SK-N-MC (cell line): ENCODE results near the gene GLMP.

Source experiments
- DNase-seq: peaks from one replicate; pipeline ENCODE4 v3.0.0-alpha.2; 2011; ENCODE audit warnings: low read depth, low spot score
- H3K27ac ChIP-seq: fragments of 200-600 bp; sonication (generic); 2 replicates; pipeline ENCODE4 v1.5.1; 2016; ENCODE audit warnings: mixed run types
- H3K36me3 ChIP-seq: fragments of 200-600 bp; sonication (generic); 2 replicates; pipeline ENCODE4 v1.6.1; 2017; ENCODE audit warnings: antibody characterized with exemption, low read length, mixed read lengths; ENCODE audit not compliant: insufficient read depth
- H3K4me3 ChIP-seq: fragments of 200-600 bp; sonication (generic); 2 replicates; pipeline ENCODE4 v1.5.1; 2016
- H3K9ac ChIP-seq: fragments of 200-600 bp; sonication (generic); 2 replicates; pipeline ENCODE4 v1.8.0; 2017; ENCODE audit warnings: mixed run types, mixed read lengths; ENCODE audit not compliant: insufficient read length
- H3K9me3 ChIP-seq: fragments of 200-600 bp; sonication (generic); 2 replicates; pipeline ENCODE4 v1.6.1; 2017; ENCODE audit warnings: low read depth, mild to moderate bottlenecking, antibody characterized with exemption, low read length, moderate library complexity, mixed read lengths
- EZH2 ChIP-seq: fragments of 200-600 bp; sonication (generic); IDR thresholded peaks from one replicate; pipeline ENCODE4 v1.6.1; 2017; ENCODE audit warnings: antibody characterized with exemption
- FOXP2 ChIP-seq: optimal IDR thresholded peaks from 2 replicates; pipeline ENCODE3; 2011; ENCODE audit warnings: mild to moderate bottlenecking, moderate library complexity; ENCODE audit not compliant: insufficient read depth; ENCODE audit errors: extremely low read length, control extremely low read depth
- POLR2AphosphoS5 ChIP-seq: IDR thresholded peaks from 2 replicates; pipeline ENCODE4 v1.6.1; 2012; ENCODE audit warnings: mild to moderate bottlenecking, low read depth, low read length, borderline replicate concordance

Gene GLMP

GRCh38 chr1:156282479-156283222 is 12.8 kb downstream of the GLMP start, which contains the start of gene SMG5:
SMG5 (minus strand) TSS chr1:156282825; CDS start chr1:156282680, 145 bp downstream.
- Histone ChIP-seq H3K27ac (peak within 1 kb of the TSS; percentile 90), H3K9ac (peak within 1 kb of the TSS; percentile 98), H3K4me3 (peak within 1 kb of the TSS; percentile 87), H3K36me3 (peaks cover 32% of the 10 kb centered on the region), H3K9me3 (no peaks in the 10 kb centered on the region)
- peak; percentile 98 for DNase-seq
- TF ChIP-seq EZH2 (no peak), FOXP2 (no peak), POLR2AphosphoS5 (peak; percentile 95)

GRCh38 chr1:156281693-156282478 is 13.6 kb downstream of the GLMP start:
- H3K9ac ChIP-seq, result peak overlapping the region; percentile 98
- H3K27ac ChIP-seq, result peak overlapping the region; percentile 90
- DNase-seq, result no peak
- no peaks in the 10 kb centered on the region for H3K9me3 ChIP-seq
- peak overlapping the region; percentile 87 for H3K4me3 ChIP-seq
- peaks cover 40% of the 10 kb centered on the region for H3K36me3 ChIP-seq
- TF ChIP-seq POLR2AphosphoS5 (peak; percentile 29; the same call in 1 of the 2 replicates), EZH2 (no peak), FOXP2 (no peak)

- no peak overlapping the region for H3K27ac ChIP-seq
- DNase-seq, result no peak
- H3K4me3 ChIP-seq, result peak overlapping the region; percentile 87
- H3K36me3 ChIP-seq, result peaks cover 46% of the 10 kb centered on the region
- TF ChIP-seq POLR2AphosphoS5 (no peak), FOXP2 (no peak), EZH2 (no peak)
- peak overlapping the region; percentile 98 for H3K9ac ChIP-seq
- H3K9me3 ChIP-seq, result no peaks in the 10 kb centered on the region
These were observed 14.2 kb downstream of the GLMP start for GRCh38 chr1:156281281-156281680.

GRCh38 chr1:156279837-156280236 is 15.6 kb downstream of the GLMP start:
- Histone ChIP-seq H3K27ac (no peak overlapping the region), H3K4me3 (no peak overlapping the region), H3K9ac (no peak overlapping the region), H3K9me3 (no peaks in the 10 kb centered on the region), H3K36me3 (peaks cover 58% of the 10 kb centered on the region)
- TF ChIP-seq EZH2 (no peak), FOXP2 (no peak), POLR2AphosphoS5 (no peak)
- DNase-seq, result no peak

GRCh38 chr1:156276966-156277381 is 18.5 kb downstream of the GLMP start:
- TF ChIP-seq EZH2, result no peak
- TF ChIP-seq POLR2AphosphoS5, result no peak
- TF ChIP-seq FOXP2, result no peak
- Histone ChIP-seq H3K36me3 (peaks cover 87% of the 10 kb centered on the region), H3K27ac (no peak overlapping the region), H3K4me3 (no peak overlapping the region), H3K9me3 (no peaks in the 10 kb centered on the region), H3K9ac (no peak overlapping the region)
- no peak for DNase-seq

- no peak overlapping the region for H3K27ac ChIP-seq
- peaks cover 92% of the 10 kb centered on the region for H3K36me3 ChIP-seq
- no peak overlapping the region for H3K9ac ChIP-seq
- DNase-seq, result no peak
- H3K9me3 ChIP-seq, result no peaks in the 10 kb centered on the region
- H3K4me3 ChIP-seq, result no peak overlapping the region
- TF ChIP-seq FOXP2, result no peak
- no peak for TF ChIP-seq EZH2
- no peak for TF ChIP-seq POLR2AphosphoS5
These were observed 18.9 kb downstream of the GLMP start for GRCh38 chr1:156276532-156276931.

GRCh38 chr1:156270314-156270713 is 25.2 kb downstream of the GLMP start:
- H3K27ac ChIP-seq, result no peak overlapping the region
- H3K36me3 ChIP-seq, result peaks cover 84% of the 10 kb centered on the region
- no peak overlapping the region for H3K9ac ChIP-seq
- no peak overlapping the region for H3K4me3 ChIP-seq
- DNase-seq, result no peak
- TF ChIP-seq EZH2 (no peak), POLR2AphosphoS5 (no peak)
- H3K9me3 ChIP-seq, result no peaks in the 10 kb centered on the region

GRCh38 chr1:156268336-156268735 is 27.1 kb downstream of the GLMP start:
- Histone ChIP-seq H3K27ac (no peak overlapping the region), H3K4me3 (no peak overlapping the region), H3K9me3 (no peaks in the 10 kb centered on the region), H3K36me3 (peaks cover 81% of the 10 kb centered on the region), H3K9ac (no peak overlapping the region)
- no peak for DNase-seq
- TF ChIP-seq EZH2 (no peak), POLR2AphosphoS5 (no peak), FOXP2 (no peak)

- Histone ChIP-seq H3K9ac (no peak overlapping the region), H3K36me3 (peaks cover 73% of the 10 kb centered on the region)
- TF ChIP-seq POLR2AphosphoS5 (no peak), EZH2 (no peak), FOXP2 (no peak)
These were observed 29.4 kb downstream of the GLMP start for GRCh38 chr1:156266051-156266450.

More at GRCh38 chr1:156266051-156266450, 29.4 kb downstream of the GLMP start:
- Histone ChIP-seq H3K4me3 (no peak overlapping the region), H3K9me3 (no peaks in the 10 kb centered on the region), H3K27ac (no peak overlapping the region)
- no peak for DNase-seq
